Ovary (tissue), 3 donors: ENCODE results near the gene SCRN2.

Experiments used
- CTCF ChIP-seq, 3 donors: fragments of 450-650 bp in 2 of 3; fragments of 200-600 bp in 1 of 3; IDR thresholded peaks; one replicate each; pipeline versions ENCODE4 v1.5.1 to v1.8.0; 2016 to 2022; ENCODE audit warnings: antibody characterized with exemption in 3 of 3, mild to moderate bottlenecking in 1 of 3
- EP300 ChIP-seq: sonication (generic); formaldehyde crosslinking; IDR thresholded peaks from one replicate; pipeline ENCODE4 v1.6.1; 2017; ENCODE audit warnings: antibody characterized with exemption
- POLR2A ChIP-seq: fragments of 450-650 bp; IDR thresholded peaks from one replicate; pipeline ENCODE4 v1.6.1; 2017; ENCODE audit warnings: antibody characterized with exemption, mild to moderate bottlenecking, moderate library complexity
- donor health status: DM: no; HTN: no; CAD: no.

DNA sequence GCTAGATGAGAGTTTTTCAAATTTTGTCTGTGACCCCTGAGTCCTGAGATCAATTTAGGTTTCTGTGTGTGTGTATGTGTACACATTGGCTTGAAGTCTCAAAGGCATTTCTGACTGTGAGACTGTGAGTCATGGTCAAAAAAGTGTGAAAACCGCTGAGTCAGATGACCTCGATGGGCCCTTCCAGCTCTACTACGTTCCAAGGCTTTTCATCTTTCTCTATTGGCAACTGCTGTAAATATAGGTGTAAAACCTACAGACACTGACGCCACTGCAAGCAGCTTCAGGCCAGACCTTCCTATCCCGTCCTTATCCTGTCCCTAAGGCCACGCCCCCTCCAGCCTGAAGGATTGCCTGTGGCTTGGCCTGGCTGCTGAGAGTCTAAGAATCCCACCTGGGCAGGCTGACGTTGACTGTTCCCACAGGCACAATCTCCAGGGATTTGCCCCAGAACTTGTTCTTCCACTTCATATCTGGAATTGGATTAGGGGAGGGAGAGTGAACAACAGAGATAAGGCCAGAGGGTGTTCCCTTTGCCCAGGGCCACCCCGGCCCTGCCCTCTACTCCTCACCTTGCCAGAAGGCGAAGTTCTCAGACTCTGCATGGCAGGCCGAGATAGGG lies 30.8 kb downstream of the SCRN2 start:
- no peak for TF ChIP-seq POLR2A
- TF ChIP-seq CTCF (IDR thresholded peaks at IDR 0.05) = no peak
- no peak for TF ChIP-seq EP300
